IPS-18a (cell line): ENCODE measurements around the gene CDH23.

Experiments used
- H3K27ac ChIP-seq: one replicate; pipeline ENCODE4 v1.5.1; 2013; ENCODE audit warnings: low read length
- H3K27me3 ChIP-seq: one replicate; pipeline ENCODE4 v1.6.1; 2013; ENCODE audit warnings: mild to moderate bottlenecking, low read length; ENCODE audit not compliant: control insufficient read depth, insufficient read depth
- H3K36me3 ChIP-seq: one replicate; pipeline ENCODE4 v1.6.1; 2013; ENCODE audit warnings: low read depth, low read length; ENCODE audit not compliant: control insufficient read depth
- H3K4me1 ChIP-seq: one replicate; pipeline ENCODE4 v1.6.1; 2013; ENCODE audit warnings: low read depth, low read length; ENCODE audit not compliant: control insufficient read depth
- H3K4me3 ChIP-seq: one replicate; pipeline ENCODE4 v1.5.1; 2013; ENCODE audit warnings: low read length
- H3K9ac ChIP-seq: one replicate; pipeline ENCODE4 v1.6.1; 2013; ENCODE audit warnings: mild to moderate bottlenecking, low read length, moderate library complexity
- H3K9me3 ChIP-seq: one replicate; pipeline ENCODE4 v1.6.1; 2013; ENCODE audit warnings: low read depth, low read length; ENCODE audit not compliant: control insufficient read depth

CDH23 gene

DNA sequence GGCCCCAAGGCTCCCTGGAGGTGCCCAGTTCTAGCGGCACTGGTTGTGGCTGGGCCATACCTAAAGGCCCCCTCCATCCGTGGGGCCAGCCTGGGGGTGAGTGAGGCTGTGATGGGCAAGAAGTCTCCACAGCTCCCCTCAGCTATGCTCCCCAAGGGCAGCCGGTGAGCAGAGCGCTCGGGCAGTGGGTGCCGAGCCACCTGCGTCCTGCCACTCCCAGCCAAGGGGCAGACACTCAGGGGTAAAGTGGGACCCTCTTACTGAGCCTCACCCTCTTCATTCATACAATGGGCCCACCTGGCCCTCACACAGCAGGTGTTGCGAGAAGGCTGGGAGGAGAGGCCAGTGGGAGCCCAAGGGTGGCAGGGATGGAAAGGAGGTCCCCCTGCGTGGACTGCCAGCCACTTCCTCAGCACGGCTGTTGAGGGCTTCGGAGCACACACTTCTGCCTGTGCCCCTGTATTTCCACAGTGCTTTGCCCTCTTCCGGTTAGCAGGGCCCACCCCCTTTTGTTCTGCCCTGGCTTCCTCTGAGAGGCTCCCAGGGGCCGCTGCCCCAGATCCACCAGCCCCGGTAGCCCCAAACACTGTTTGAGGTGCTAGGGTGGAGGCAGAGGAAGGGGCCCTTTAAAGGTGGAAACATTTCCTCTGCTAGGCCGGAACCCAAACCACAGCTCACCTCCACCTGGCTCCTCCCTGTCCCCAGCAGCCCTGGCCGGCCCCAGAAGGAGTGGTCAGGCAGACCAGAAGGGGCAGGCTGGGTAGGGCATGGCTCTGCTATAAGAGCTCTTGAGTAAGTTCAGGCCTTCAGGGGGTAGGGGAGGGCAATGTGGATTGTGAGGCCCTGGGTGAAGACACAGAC, 339.2 kb downstream of the CDH23 start:
- H3K4me1 ChIP-seq = no peaks in the 10 kb centered on the region
- no peak overlapping the region for H3K4me3 ChIP-seq
- no peaks in the 10 kb centered on the region for H3K36me3 ChIP-seq
- H3K27ac ChIP-seq = no peak overlapping the region
- H3K9me3 ChIP-seq = no peaks in the 10 kb centered on the region
- H3K9ac ChIP-seq = no peak overlapping the region
- no peaks in the 10 kb centered on the region for H3K27me3 ChIP-seq

DNA sequence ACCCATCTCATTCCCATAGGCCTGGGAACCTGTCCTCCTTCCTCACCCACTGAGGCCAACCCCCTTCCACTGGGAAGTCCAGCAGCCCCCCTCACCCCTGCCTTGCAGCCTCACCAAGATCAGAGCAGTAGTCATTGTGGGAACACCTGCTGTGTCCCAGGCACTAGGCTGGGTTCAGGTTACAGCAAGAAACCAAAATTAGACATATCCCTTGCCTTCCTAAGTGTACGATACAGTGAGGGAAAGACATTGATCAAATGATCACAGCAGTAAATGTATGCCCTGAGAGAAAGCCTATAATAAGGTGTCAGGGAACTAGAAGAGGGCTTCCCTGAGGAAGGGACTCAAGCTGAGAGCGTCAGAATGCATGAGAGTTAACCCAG, 339.8 kb downstream of the CDH23 start:
- no peaks in the 10 kb centered on the region for H3K36me3 ChIP-seq
- H3K4me3 ChIP-seq = no peak overlapping the region
- H3K27me3 ChIP-seq = no peaks in the 10 kb centered on the region
- H3K4me1 ChIP-seq = no peaks in the 10 kb centered on the region
- no peaks in the 10 kb centered on the region for H3K9me3 ChIP-seq
- no peak overlapping the region for H3K9ac ChIP-seq
- H3K27ac ChIP-seq = no peak overlapping the region

DNA sequence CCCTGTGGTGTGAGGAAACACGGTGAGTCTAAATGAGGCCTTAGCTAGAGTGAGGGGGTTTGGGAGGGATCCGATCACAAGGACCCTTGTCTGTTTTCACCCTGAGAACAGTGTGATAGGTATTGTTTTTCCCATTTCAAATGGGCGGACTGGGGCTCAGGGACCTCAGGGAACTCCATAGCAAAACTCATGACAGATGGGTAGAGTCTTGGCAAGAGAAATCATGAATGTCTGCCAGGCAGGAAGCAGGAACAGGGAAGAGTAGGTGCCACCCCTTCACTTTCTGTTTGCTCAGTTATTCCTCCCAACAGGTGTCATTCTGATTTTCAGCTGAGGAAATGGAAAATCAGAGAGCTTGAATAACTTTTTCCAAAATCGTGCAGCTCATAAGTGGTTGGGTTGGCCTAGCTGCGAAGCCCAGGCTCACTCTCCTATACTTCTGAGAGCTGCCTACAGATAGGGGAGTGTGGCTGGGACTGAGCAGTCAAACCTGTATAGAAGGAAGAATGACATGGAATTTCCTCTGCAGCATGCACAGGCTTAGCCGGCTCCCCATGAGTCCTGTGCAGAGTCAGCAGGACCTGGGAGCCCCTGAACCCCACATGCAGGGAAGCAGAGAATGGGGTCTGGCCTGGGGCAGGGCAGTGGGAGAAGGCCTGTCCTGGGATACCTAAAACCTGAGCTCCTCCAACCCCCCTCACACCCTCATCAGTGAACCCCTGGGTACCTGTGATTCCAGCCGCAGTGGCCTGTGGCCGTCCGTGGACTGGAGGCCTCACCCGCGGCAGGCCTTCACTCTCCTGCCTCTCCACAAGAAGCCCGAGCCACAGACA, 340.5 kb downstream of the CDH23 start:
- Histone ChIP-seq H3K4me1 (no peaks in the 10 kb centered on the region), H3K9me3 (no peaks in the 10 kb centered on the region), H3K27me3 (no peaks in the 10 kb centered on the region), H3K4me3 (no peak overlapping the region), H3K27ac (no peak overlapping the region), H3K9ac (no peak overlapping the region), H3K36me3 (no peaks in the 10 kb centered on the region)

DNA sequence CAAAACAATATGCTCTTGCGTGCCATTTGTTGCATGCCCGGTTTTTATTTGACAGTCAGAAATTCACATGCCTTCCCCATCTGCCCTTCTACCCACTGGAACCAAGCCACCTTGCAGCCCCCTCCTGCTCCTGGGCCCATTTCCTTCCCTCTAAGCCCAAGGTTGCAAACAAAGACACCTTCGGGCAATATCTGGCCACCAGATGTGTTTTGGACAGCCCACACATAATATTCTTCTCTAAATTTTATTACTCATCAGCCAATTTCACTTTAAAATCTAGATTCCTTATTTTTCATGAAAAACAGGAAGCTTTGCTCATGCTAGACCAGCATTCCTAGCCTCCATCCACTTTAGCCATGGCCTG, 341.1 kb downstream of the CDH23 start:
- Histone ChIP-seq H3K4me3 (no peak overlapping the region), H3K27me3 (no peaks in the 10 kb centered on the region), H3K9me3 (no peaks in the 10 kb centered on the region), H3K9ac (no peak overlapping the region), H3K36me3 (no peaks in the 10 kb centered on the region), H3K4me1 (no peaks in the 10 kb centered on the region), H3K27ac (no peak overlapping the region)

DNA sequence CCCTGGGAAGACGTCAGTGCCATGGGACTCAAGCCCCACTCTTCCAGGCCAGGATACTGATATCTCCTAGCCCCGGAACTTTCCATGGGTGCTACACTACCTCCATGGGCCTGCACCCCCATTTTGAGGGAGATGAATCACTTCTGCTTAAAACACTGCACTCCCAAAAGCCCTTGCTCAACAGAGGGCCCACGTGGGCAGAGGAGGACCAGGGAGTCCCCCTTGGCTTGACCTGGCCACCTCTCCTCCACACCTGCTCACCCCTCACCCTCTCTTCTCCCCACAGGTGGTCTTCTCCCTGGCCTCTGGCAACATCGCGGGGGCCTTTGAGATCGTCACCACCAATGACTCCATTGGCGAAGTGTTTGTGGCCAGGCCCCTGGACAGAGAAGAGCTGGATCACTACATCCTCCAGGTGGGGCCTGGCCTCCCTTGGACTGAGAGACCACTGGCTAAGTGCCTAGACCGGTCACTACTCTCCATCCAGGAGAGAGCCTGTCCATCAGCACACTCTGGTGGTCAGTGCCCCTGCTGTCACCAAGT, 342.7 kb downstream of the CDH23 start:
- Histone ChIP-seq H3K9ac (no peak overlapping the region), H3K36me3 (no peaks in the 10 kb centered on the region), H3K9me3 (no peaks in the 10 kb centered on the region), H3K4me3 (no peak overlapping the region), H3K27ac (no peak overlapping the region), H3K27me3 (no peaks in the 10 kb centered on the region), H3K4me1 (no peaks in the 10 kb centered on the region)

DNA sequence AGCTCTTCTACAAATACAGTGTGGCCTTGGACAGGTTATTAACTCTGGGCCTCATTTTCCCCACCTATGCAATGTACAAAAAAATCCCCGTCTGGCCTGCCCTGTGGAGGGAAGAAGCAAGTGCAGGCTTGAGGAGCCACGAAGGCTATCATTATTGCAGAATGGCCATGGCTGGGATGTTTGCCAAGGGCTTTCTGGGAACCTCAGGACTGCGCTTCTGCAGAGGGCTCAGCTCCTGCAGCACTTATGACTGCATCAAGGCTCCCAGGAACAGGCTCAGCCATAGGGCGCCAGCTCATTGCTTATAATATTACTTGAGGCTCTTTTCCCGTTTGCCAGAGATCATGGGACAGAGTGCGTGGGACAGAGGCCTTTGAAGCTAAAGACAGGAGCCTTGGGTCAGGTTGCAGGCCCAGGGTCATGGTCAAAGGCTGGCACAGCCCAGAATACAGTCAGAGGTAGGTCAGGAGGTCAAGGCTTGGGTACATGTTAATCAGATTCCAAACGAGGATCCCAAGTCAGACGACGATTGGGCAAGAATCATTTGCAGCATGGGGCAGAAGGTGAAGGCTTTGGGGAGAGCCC, 343.4 kb downstream of the CDH23 start:
- Histone ChIP-seq H3K9me3 (no peaks in the 10 kb centered on the region), H3K27ac (no peak overlapping the region), H3K9ac (no peak overlapping the region), H3K27me3 (no peaks in the 10 kb centered on the region), H3K4me3 (no peak overlapping the region), H3K36me3 (no peaks in the 10 kb centered on the region), H3K4me1 (no peaks in the 10 kb centered on the region)

DNA sequence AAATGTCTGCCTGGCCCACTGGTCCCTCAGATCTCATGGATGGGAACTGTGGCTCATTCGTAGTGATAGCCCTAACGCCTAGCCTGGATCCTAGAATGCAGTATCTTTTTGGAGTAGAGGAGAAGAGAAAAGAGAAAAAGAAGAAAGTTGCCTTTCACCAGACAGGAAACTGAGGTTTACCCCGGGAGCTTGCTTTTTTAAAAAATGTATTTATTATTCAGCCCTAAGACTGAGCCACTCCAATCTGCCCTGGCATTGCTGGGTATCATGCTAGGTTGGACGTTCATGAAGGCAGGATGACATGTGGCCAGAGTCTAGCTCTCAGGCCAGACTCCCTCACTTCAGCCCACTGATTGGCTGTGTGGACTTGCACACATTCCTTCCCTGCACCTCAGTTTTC, 344.3 kb downstream of the CDH23 start:
- Histone ChIP-seq H3K4me1 (peaks cover under 1% of the 10 kb centered on the region), H3K9ac (no peak overlapping the region), H3K27me3 (no peaks in the 10 kb centered on the region), H3K9me3 (no peaks in the 10 kb centered on the region), H3K4me3 (no peak overlapping the region), H3K36me3 (no peaks in the 10 kb centered on the region), H3K27ac (no peak overlapping the region)

DNA sequence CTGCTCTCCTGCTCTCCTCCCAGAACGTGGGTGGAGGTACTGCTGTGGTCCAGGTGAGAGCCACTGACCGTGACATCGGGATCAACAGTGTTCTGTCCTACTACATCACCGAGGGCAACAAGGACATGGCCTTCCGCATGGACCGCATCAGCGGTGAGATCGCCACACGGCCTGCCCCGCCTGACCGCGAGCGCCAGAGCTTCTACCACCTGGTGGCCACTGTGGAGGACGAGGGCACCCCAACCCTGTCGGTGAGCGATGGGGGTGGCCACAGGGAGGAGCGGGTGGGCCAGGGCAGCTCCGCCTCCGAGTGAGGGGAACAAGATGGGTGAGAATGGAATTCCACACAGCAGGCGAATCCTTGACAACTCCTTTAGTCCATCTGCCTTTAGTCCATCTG, 345.0 kb downstream of the CDH23 start:
- Histone ChIP-seq H3K9me3 (no peaks in the 10 kb centered on the region), H3K27me3 (no peaks in the 10 kb centered on the region), H3K4me1 (peaks cover 5% of the 10 kb centered on the region), H3K36me3 (no peaks in the 10 kb centered on the region), H3K4me3 (no peak overlapping the region), H3K9ac (no peak overlapping the region), H3K27ac (no peak overlapping the region)

DNA sequence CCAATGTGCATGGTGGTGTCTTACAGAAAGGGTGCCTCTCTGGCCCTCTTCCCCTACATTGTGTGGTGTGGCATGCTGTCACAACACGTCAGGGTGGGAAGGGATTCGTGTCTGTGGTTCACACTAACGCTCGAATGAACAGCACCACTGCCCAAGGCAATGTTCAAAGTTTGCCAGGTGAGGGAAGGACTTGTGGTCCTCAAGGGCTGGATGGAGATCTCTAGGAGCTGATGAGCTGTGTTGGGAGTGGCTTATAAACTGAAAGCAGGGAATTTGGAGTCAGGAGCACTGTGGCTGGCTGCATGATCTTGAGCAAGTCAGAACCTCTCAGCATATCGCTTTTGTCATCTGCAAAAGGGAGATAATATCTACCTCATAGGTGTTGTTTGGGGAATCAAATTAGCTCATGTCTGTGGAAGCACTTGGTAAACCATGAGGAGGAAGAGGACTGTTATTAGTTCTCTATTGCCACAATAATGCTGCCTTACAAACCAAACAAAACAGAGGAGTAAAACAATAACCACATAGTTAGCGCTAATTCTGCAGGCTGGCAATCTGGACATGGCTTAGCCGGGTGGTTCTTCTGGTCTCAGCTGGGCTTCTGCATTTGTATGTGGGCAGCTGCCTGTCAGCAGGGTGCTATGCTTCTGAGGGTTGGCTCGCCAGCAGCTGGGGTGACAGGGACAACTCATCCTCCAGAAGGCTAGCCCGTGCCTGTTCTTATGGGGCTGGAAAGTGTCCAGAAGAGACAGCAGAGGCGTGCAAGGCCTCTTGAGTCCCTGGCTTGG, 345.8 kb downstream of the CDH23 start:
- Histone ChIP-seq H3K36me3 (no peaks in the 10 kb centered on the region), H3K9me3 (no peaks in the 10 kb centered on the region), H3K9ac (no peak overlapping the region), H3K27ac (no peak overlapping the region), H3K4me1 (peaks cover 6% of the 10 kb centered on the region), H3K4me3 (no peak overlapping the region), H3K27me3 (no peaks in the 10 kb centered on the region)

DNA sequence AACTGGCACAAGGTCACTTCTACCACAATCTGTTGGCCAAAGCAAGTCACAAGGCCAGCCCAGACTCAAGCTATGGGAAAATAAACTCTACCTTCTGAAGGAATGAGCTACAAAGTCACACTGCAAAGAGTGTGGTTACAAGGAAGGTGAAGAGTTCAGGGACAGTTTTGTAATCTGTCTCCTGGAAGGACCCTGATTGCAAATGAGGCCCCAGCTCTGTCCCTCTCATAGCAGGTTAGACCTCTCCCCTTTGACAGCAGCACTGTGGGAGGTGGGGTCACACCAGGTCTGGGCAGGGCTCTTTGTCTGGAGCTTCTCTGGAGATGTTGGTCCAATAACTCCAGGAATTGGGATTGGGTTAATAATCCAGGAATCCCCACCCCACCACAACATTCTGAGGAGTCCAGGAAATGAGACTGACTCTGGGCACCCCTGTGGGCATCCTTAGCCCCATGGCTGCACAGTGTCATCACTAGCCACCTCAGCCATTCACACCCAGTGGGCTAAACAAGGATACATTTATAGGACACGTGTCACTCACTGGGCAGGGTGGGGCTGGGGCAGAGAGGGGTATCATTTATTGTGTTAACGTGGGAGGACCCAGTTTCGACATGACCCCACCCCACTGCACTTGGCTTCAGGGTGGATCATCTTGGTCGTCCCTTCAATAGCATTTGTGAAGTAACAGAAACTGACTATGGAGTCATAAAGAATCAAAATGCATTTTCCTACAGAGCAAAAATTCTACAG, 346.5 kb downstream of the CDH23 start:
- H3K27me3 ChIP-seq = no peaks in the 10 kb centered on the region
- H3K9me3 ChIP-seq = no peaks in the 10 kb centered on the region
- peaks cover 10% of the 10 kb centered on the region for H3K4me1 ChIP-seq
- no peaks in the 10 kb centered on the region for H3K36me3 ChIP-seq
- no peak overlapping the region for H3K4me3 ChIP-seq
- no peak overlapping the region for H3K27ac ChIP-seq
- H3K9ac ChIP-seq = no peak overlapping the region
